GM13977 (cell line): ENCODE data around the gene DUSP28.

ENCODE experiments used
- DNase-seq: peaks from one replicate; pipeline ENCODE4 v3.0.0; 2012; ENCODE audit warnings: low spot score
- CTCF ChIP-seq: IDR thresholded peaks from 2 replicates; pipeline ENCODE4 v1.5.1; 2012; ENCODE audit warnings: mild to moderate bottlenecking, control low read depth; ENCODE audit not compliant: insufficient read depth; ENCODE audit errors: extremely low read depth, missing control alignments
- in situ Hi-C: fragments of 300-500 bp; cut with MboI; formaldehyde crosslinking; loops from one replicate; pipeline ENCODE4 v1.12.0; 2022; ENCODE audit warnings: low sequenced_read_pairs, low pct_unique_long_range_greater_than_20kb, mixed read lengths, inconsistent platforms; ENCODE audit not compliant: unreplicated experiment

The DUSP28 gene

DNA sequence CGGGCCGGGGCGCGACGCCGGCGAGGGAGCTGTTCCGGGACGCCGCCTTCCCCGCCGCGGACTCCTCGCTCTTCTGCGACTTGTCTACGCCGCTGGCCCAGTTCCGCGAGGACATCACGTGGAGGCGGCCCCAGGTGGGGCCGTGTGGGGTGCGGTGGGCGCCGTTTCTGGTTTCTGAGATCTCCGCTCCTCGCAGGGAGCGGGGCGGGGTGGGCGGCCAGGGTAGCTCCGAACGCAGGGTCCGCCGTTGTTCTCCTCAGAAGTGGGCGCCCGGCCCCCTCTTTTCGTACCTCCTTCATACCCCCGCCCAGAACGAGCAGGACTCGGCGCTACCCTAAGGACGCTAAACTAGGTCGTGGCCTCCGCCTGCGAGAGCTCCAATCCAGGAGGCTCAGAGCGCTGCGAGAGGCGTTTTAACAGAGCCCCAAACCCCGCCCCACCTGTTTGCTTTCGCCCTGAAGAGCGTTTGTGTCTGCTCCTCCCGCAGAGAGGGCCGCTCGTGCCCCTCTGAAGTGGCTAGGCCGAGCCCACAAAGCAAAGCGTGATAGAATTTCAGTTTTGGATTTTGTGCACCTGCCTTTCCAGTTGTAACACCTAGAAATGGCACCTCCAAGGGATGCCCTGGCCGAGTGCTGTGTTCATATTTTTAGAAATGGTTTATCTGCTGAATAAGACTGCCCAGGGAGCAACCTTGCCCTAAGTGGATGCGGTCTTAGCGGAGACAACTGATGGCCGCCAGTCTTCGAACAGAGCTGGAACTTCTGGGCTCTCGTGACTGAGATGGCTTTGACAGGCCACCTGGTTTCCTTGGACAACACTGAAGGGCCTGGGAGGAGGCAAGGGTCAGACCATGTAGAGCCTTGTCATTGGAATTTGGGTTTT, 27.0 kb downstream of the DUSP28 start:
- no peak for TF ChIP-seq CTCF
- peak; percentile 73 for DNase-seq
- in situ Hi-C loops = no loop called here

GRCh38 chr2:240588006-240588655, 28.0 kb downstream of the DUSP28 start:
- no peak for DNase-seq
- in situ Hi-C loops = no loop called here
- TF ChIP-seq CTCF = no peak

GRCh38 chr2:240588669-240589068, 28.5 kb downstream of the DUSP28 start:
- no peak for DNase-seq
- TF ChIP-seq CTCF = no peak

GRCh38 chr2:240589375-240589774, 29.2 kb downstream of the DUSP28 start:
- no peak for TF ChIP-seq CTCF
- in situ Hi-C loops = no loop called here
- DNase-seq = no peak

More at GRCh38 chr2:240588669-240589068, 28.5 kb downstream of the DUSP28 start:
- in situ Hi-C loops = no loop called here

- in situ Hi-C loops = no loop called here
- no peak for DNase-seq
- no peak for TF ChIP-seq CTCF
Observed at GRCh38 chr2:240589850-240590525, 29.8 kb downstream of the DUSP28 start.

DNA sequence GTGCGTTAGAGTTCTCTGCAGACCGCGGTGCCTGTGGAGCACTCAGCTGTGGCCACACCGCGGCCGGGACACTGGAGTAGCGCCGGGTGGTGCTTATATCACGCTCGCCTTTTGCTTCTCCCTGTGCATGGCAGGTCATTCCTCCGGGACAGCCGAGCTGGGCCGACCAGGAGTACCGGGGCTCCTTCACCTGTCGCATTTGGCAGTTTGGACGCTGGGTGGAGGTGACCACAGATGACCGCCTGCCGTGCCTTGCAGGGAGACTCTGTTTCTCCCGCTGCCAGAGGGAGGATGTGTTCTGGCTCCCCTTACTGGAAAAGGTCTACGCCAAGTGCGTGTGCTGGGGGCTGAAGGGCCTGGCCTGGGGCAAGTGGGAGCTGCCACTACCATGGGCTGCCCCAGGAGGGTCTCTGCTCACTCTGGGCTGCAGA, 30.5 kb downstream of the DUSP28 start:
- DNase-seq = no peak
- in situ Hi-C loops = no loop called here
- no peak for TF ChIP-seq CTCF
